M059J (cell line): Measurements from ENCODE around the gene PKD2. TPM values are rescaled to one million over a fixed set of nuclear protein-coding genes. Genes with fewer than 3 reads are reported as not detected.
A peak's percentile ranks its signal among the peaks of the same experiment; 100 is the strongest.

Source experiments
- DNase-seq: peaks from one replicate; pipeline ENCODE4 v3.0.0-alpha.2; 2012; ENCODE audit warnings: low read depth
- total RNA-seq: library from RNA; depleted of rRNA; stranded (reverse); fragments of >200 nt; shearing (Covaris generic); gene quantifications from 2 replicates; pipeline ENCODE4 v1.2.3, GENCODE V29; 2014; rRNA removed

PKD2 gene
- 19.5 and 26.4 TPM in 2 replicates for total RNA-seq

DNA sequence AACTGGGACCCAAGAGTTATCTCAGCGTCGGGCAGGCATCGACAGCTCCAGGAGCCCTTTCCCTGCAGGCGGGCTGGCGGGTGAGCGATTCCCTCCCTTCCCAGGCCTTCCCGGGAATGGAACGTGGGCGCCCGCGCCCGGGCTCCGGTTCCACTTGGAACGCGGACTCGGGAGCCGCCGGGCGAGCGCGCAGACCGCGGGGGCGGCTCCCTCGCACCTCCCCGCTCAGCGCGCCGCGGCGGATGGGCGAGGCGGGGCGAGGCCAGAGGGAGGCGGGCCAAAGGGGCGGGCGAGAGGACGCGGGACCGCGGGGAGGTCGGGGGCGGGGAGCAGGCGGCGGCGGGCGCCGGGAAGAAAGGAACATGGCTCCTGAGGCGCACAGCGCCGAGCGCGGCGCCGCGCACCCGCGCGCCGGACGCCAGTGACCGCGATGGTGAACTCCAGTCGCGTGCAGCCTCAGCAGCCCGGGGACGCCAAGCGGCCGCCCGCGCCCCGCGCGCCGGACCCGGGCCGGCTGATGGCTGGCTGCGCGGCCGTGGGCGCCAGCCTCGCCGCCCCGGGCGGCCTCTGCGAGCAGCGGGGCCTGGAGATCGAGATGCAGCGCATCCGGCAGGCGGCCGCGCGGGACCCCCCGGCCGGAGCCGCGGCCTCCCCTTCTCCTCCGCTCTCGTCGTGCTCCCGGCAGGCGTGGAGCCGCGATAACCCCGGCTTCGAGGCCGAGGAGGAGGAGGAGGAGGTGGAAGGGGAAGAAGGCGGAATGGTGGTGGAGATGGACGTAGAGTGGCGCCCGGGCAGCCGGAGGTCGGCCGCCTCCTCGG is at the start of gene PKD2:
TSS of gene PKD2 (plus strand) at position 332 of the 818 bp plus-strand sequence. CDS start at position 431, 99 bp downstream.
- peak; percentile 70 for DNase-seq

DNA sequence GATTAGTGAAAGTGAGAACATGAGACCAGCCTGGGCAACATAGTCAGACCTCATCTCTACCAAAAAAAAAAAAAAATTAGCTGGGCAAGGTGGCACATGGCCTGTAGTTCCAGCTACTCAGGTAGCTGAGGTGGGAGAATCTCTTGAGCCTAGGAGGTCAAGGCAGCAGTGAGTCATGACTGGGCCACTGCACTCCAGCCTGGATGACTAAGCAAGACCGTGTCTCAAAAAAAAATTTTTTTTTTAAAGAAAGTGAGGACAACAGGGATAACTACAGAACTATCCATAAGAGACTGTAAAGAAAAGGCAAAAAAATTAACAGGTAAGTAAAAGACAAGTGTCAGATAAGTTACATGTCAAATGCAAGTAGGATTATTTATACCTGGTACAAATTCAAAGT is 45.4 kb upstream of the PKD2 start:
- peak; percentile 70 for DNase-seq

DNA sequence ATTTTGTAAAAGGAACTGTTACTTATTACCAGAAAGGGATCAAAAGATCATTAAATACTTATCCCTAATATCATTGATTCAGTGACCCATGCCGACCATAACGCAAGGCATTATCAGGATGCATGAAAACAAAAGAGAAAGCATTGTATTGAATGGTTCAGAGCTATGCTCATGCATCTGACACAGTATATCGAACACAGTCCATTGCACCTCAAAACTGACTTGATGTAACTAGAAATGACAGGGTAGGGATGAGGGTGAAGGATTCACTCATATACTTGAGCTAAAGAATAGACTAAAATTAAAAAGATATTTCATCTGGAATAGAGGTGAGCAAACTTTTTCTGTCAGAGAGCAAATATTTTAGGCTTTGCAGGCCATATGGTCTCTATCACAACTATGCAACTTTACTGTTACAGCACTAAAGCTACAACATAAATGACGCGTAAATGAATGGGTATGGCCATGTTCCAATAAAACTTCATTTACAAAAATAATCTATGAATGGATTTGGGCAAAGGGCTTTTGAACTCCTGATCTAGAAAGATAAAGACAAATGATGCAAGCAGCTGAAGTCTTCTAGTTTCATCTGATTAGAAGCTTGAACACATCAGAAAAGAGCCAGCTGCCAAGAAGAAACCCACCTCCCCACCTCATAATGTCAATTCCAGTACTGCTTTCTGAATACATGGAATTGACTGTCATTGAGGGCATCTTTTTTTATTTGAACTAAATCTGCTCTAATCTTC is 44.9 kb upstream of the PKD2 start:
- DNase-seq, result no peak

DNA sequence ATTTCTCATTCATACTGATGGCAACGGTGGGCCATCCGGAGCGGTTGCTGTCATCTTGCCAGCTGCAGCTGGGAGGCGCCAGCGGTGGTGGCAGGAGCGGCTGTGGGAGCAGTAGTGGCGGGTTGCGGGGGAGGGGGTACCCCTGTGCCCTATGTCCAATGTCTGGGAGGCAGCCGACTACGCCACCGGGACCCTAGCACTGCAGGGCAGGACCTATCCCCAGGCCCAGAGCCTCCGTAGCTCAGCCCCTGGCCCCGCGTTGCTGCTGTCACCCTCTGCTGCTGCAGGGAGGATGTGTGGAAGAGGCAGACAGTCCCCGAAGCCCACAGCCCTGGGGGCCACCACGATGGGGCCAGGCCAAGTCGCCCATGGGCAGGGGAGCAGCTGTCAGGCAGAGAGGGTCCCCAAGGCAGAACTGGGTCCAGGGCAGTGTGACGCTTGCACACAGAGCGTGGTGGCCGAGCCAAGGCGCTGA is 41.9 kb upstream of the PKD2 start:
- DNase-seq, result no peak

DNA sequence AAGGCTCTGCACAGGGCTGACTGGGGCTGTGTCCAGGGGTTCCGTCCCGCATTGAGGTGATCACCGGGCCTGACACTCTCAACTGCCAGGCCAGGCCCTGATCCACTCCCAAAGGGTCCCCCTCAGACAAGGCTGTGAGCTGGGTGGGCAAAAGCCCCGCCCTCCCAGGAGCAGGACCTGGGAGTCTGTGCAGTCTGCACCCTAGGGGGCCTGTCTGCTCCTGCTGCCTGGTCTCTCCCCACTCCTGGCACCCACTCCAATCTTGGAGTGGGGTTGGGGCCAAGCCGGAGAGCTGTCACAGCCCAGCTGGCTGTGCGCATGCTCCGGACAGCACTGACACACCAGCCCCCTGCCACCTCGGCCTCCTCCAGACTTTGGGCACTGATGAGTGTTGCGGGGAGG is 41.3 kb upstream of the PKD2 start:
- DNase-seq, result no peak

DNA sequence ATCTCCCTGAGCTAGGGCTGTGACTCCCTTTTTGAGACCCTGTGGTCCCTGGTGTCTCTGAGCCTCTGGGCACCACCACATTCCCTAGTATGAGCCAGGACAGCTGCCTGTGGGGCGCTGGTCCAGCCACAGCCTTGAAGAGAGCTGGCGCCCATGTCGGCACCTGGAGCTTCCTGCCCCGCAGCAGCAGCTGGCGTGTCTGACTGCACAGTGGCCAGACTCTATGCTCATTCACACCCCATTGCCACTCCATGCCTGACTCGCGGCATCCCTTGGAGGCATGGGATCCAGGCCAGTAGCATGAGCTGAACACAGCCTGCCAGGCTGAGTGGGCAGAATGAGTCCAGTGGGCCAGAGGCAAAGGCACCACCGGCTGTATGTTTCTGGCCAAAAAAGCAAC is 40.2 kb upstream of the PKD2 start:
- no peak for DNase-seq

DNA sequence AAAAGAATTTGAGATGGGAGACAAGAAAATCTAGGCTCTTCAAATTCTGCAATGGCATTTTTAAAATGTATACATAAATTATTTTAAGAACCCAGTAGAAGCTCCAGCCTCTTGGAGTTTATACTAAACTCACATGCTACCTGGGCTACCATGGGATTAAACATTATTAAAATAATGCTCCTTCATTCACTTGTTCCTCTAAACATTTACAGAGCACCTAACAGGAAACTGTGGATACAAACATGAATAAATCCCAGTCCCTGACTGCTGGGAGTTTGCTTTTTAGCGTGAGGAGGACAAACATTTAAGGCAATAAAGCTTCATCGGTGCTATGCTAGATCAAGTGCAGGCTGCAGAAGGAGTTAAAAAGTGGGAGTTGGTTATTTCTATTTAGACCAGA is 37.3 kb upstream of the PKD2 start:
- no peak for DNase-seq

DNA sequence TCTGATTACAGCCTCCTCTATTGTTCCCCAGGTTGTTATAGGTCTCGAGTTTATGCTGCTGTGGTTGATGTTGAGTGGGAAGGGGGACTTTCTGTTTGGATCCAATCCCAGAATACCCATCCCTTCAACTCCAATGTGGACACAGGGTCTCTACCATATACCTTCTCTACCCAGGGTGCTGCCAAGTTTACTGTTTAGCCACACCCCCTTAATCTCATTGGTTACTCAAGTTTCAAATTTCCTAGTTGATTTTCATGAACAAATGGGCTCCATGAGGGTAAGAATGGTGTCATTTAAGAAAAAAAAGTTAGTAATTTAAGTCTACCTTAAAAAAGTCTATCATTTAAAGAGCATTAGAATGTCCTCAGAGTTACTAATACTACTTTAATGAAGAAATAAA is 35.6 kb upstream of the PKD2 start:
- no peak for DNase-seq

DNA sequence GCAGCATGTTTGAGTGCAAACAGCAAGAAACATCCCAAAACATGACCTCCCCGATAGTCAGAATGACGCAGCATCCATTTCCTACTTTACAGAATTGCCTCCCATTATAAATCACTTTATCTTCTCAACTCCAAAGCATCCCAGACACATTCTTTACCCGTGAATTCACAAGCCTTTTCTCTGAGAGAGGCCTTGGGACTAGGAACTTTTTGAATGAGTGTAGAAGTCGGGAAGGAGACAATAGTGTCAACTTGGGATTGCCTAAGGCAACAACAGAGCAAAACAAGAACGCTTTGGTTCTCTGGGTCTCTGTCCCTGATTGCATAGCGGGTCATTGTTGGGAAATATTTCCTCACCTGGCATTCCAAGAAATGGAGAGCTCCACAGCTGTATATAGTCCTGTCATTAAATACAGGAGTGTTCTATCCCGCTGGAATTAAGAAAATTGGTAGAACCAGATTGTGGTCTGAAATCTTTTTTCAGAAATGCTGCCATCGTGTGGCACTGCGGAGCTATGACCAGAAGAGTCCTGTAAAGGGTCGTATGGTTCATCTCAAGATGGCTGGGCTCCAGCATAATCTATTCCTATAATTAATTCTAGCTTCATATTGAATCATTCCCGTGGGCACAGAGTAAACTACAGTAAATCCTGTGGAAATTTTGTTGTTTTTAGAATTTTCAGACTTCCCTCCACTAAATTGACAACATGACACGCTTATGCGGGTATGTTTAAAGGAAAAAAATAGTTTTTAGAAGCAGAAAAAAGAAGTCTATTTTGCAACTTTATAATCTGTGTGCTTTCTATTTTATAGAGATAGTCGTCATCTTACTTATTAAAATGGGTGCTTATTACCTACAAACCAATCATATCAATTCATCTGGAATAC is 33.9 kb upstream of the PKD2 start:
- peak; percentile 92 for DNase-seq

DNA sequence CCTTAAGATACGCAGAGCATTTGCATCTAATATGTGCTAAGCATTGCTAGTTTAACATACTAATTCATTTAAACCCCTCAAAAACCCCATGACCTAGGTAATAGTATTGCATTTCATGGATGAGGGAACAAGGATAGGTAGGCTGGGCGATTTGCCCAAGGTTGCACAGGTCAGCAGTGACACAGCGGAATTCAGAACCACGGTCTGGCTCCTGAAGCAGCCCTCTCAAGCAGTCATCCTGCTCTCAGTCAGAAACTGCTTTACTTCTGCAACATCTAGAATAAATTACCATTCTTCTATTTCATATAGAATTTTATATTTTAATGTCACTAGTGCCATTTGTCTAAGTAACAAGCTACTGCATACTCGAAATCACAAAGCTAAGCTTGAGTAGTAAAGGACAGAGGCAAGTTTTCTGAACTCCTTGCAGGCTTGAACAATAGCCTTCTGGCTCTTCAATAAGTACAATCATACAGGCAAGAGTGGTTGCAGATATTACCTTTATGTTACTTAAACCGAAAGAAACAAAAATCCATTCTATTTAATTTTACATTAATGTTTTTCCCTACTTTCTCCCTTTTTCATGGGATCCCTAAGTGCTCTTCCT is 32.5 kb upstream of the PKD2 start:
- peak; percentile 55 for DNase-seq

DNA sequence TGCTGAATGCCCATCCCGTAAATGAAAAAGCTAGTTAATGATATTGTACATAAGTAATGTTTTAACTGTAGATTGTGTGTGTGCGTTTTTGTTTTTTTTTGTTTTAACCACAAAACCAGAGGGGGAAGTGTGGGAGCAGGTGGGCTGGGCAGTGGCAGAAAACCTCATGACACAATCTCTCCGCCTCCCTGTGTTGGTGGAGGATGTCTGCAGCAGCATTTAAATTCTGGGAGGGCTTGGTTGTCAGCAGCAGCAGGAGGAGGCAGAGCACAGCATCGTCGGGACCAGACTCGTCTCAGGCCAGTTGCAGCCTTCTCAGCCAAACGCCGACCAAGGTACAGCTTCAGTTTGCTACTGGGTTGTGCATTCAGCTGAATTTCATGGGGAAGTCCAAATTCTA is 32.0 kb upstream of the PKD2 start, which contains the start of gene SPP1:
TSS of gene SPP1 (plus strand) at position 249 of the 400 bp plus-strand sequence. CDS start 1,182 bp downstream, outside the sequence.
- DNase-seq, result peak; percentile 55

DNA sequence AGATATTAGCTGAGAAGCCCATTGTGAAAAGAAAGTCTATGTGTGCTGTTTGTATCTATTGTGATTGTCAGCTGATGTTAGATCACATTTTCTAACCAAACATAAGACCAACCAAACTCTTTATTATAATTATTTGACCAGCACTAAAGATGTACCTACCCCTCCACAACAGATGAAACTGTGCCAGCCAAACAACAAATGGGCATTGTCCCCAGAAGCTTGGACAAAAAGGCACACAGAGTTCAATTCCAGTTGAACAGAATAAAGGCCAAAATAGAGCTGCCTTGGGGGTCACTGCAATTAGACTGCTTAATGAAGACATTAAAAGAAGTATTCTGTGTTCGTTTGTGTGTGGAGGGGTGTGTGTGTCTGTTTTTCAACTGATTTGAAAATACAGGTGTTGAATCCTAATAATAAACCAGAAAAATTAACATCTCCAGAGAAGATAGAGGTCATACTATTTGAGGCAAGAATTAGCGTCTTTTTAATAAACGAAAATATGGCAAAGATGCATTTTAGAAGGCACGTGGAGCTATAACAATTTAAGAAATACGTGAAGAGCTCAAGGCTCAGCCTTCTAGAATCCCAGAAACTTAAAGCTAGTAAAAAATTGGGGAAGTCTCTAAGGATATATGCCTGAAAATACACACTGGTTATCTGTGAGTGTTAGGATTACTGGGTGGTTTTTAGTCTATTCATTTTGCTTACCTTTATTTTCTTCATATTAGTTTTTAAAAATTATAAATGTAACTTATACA is 29.7 kb upstream of the PKD2 start:
- no peak for DNase-seq

DNA sequence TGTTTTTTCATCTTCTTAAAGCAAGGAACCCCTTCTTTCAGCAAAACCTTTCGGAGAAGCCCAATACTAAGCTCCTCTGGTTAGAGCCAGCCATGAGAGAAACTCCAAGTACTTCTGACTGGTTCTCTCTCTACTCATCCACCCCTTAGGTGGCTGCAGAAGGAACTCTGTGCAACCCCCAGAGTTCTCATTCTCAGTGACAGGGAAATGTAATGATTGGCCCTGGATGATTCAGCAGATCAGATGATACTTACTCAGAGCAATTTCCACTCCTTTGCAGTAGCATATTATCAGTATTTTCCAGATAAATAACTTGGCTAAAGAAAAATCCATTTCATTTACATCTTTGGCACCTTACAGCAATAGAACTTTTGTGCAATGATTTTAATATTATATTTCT is 28.8 kb upstream of the PKD2 start:
- DNase-seq, result no peak

DNA sequence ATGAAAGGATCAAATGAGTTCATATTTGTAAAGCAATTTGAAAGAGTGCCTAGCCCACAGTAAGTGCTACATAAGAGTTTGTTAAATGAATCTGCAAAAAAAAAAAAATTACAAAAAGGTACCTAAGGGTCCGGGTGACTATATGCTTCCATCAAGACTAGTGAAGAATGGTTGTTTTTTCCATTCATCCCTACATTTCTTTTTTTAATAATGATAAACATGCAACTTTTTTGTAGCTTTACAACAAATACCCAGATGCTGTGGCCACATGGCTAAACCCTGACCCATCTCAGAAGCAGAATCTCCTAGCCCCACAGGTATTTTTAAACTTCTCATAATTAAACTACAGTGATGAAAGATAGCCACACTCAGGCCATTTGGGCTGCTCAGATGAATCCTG is 27.6 kb upstream of the PKD2 start:
- DNase-seq, result no peak

DNA sequence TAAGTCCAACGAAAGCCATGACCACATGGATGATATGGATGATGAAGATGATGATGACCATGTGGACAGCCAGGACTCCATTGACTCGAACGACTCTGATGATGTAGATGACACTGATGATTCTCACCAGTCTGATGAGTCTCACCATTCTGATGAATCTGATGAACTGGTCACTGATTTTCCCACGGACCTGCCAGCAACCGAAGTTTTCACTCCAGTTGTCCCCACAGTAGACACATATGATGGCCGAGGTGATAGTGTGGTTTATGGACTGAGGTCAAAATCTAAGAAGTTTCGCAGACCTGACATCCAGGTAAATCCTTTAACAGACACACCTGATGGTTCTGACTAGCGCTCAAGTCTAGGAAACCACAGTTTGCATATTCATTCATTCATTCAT is 25.9 kb upstream of the PKD2 start:
- DNase-seq, result no peak

DNA sequence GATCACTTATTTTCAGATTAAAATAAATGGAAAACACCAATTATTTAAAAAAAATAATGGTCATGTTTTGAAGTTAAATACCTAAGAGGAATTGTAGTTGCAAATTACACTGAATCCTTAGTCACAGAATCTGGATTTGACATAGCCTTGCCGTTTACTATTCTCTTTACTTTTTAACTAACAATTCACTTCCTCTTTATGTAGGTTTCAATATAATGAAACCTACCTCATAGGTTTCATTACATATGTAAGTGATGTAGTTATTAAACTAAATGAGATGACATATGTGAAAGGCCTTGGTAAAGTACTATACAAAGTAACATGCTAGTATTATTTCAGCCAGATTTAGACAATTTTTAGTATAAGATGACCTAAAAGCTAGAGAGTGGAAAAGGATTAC is 25.4 kb upstream of the PKD2 start:
- no peak for DNase-seq

DNA sequence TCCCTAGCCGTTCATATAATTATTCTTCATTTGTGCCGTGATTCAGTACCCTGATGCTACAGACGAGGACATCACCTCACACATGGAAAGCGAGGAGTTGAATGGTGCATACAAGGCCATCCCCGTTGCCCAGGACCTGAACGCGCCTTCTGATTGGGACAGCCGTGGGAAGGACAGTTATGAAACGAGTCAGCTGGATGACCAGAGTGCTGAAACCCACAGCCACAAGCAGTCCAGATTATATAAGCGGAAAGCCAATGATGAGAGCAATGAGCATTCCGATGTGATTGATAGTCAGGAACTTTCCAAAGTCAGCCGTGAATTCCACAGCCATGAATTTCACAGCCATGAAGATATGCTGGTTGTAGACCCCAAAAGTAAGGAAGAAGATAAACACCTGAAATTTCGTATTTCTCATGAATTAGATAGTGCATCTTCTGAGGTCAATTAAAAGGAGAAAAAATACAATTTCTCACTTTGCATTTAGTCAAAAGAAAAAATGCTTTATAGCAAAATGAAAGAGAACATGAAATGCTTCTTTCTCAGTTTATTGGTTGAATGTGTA is 24.9 kb upstream of the PKD2 start:
- no peak for DNase-seq

DNA sequence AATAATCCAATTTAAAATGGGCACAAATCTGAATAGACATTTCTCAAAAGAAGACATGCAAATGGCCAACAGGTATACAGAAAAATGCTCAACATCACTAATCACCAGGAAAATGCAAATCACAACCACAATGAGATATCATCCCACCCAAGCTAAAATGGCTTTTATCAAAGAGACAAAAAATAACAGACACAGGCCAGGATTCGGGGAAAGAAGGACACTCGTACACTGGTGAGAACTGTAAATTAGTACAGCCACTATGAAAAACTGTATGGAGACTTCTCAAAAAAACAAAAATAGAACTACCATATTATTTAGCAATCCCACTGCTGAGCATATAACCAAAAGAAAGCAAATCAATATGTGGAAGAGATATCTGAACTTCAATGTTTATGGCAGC is 23.4 kb upstream of the PKD2 start:
- no peak for DNase-seq

DNA sequence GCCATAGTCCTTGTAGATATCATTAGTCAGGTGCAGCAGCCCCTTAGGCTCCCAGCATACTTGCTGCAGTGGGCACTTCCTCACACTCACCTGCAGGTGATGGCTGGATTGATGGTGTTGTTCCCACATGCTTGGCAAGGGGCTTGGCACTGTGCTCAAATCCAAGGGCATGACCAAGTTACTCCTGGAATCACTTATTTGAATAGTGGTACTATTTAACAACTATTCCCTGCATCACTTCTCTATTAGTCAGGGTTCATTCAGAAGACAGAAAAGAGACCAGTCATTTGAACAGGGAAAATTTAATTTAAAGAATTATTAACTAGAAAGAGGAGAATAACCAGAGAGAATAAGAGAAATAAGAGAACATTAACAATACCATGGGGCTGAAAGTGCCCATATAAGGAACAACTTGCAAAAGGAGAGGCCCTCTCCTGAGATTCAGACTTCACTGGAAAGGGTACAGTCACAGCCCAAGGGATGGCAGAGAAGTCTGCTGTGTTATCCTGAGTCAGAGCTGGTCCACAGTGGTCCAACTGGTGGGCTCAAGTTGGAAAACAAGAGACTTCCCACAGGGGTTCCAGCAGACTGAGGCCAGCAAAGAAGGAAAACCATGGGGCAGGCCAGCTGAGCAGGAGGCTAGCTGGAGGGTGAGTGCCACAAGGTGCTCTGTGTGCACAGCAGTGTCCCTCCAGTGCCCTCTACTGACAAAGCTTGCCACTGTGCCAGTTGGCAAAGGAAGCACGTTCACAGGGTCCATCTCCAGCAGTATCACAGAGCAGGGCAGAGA is 22.1 kb upstream of the PKD2 start:
- peak; percentile 71 for DNase-seq

DNA sequence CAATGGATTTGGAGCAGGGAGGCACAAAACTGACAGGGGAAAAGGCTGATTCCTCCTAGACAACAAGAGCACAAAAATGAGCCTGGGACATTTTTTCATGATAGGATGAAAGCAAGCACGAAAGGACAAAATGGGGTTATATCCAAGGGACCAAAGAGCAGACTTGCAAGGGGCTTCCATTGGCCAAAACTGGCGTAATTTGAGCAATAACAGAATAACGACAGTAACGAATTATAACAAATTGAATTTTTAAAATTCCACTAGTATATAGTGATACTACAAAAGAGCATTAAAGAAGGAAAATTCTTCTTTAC is 21.6 kb upstream of the PKD2 start:
- DNase-seq, result no peak
